Neural cell (in vitro differentiated cells): ENCODE data around the gene AKAP6.

ENCODE experiments used
- MXI1 ChIP-seq: fragments of 450-650 bp; conservative IDR thresholded peaks from 2 replicates; pipeline ENCODE4 v1.6.1; 2014; ENCODE audit warnings: antibody characterized with exemption, mild to moderate bottlenecking; ENCODE audit not compliant: poor library complexity, severe bottlenecking
- RAD21 ChIP-seq: fragments of 450-650 bp; conservative IDR thresholded peaks from 2 replicates; pipeline ENCODE4 v1.6.1; 2014; ENCODE audit warnings: antibody characterized with exemption, mild to moderate bottlenecking, moderate library complexity
- TF ChIP-seq, protein P1 (sequence below): IDR thresholded peaks from 2 replicates; pipeline ENCODE4 v1.6.1; 2012; ENCODE audit warnings: borderline replicate concordance
- TF ChIP-seq, protein P2 (sequence below): fragments of 450-650 bp; IDR thresholded peaks from 2 replicates; pipeline ENCODE4 v1.5.1; 2014; ENCODE audit warnings: antibody characterized with exemption, mild to moderate bottlenecking, moderate library complexity; ENCODE audit not compliant: poor library complexity, severe bottlenecking

DNA sequence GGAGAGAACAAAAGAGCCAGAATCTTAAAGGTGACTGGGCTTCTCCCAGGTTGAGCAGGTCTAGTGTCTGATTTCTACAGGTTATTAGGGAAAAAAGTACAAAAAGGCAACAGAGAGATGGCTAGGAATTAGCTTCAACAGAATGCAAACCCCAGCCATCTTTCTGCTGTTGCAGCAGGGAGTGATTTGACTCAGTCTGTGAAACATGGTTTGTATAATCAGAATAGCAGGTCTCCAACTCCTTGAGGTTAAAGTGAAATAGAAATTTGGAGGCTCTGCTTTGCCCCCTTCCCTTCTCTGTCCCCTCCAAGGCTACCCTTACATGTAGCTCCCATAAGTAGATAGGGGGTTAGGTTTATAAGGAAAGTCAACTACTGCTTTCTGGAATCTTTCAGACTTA lies 105.8 kb downstream of the AKAP6 start:
- TF ChIP-seq, protein P1, sequence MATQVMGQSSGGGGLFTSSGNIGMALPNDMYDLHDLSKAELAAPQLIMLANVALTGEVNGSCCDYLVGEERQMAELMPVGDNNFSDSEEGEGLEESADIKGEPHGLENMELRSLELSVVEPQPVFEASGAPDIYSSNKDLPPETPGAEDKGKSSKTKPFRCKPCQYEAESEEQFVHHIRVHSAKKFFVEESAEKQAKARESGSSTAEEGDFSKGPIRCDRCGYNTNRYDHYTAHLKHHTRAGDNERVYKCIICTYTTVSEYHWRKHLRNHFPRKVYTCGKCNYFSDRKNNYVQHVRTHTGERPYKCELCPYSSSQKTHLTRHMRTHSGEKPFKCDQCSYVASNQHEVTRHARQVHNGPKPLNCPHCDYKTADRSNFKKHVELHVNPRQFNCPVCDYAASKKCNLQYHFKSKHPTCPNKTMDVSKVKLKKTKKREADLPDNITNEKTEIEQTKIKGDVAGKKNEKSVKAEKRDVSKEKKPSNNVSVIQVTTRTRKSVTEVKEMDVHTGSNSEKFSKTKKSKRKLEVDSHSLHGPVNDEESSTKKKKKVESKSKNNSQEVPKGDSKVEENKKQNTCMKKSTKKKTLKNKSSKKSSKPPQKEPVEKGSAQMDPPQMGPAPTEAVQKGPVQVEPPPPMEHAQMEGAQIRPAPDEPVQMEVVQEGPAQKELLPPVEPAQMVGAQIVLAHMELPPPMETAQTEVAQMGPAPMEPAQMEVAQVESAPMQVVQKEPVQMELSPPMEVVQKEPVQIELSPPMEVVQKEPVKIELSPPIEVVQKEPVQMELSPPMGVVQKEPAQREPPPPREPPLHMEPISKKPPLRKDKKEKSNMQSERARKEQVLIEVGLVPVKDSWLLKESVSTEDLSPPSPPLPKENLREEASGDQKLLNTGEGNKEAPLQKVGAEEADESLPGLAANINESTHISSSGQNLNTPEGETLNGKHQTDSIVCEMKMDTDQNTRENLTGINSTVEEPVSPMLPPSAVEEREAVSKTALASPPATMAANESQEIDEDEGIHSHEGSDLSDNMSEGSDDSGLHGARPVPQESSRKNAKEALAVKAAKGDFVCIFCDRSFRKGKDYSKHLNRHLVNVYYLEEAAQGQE = no peak
- TF ChIP-seq, protein P2, sequence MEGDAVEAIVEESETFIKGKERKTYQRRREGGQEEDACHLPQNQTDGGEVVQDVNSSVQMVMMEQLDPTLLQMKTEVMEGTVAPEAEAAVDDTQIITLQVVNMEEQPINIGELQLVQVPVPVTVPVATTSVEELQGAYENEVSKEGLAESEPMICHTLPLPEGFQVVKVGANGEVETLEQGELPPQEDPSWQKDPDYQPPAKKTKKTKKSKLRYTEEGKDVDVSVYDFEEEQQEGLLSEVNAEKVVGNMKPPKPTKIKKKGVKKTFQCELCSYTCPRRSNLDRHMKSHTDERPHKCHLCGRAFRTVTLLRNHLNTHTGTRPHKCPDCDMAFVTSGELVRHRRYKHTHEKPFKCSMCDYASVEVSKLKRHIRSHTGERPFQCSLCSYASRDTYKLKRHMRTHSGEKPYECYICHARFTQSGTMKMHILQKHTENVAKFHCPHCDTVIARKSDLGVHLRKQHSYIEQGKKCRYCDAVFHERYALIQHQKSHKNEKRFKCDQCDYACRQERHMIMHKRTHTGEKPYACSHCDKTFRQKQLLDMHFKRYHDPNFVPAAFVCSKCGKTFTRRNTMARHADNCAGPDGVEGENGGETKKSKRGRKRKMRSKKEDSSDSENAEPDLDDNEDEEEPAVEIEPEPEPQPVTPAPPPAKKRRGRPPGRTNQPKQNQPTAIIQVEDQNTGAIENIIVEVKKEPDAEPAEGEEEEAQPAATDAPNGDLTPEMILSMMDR = no peak
- no peak for TF ChIP-seq RAD21
- no peak for TF ChIP-seq MXI1
